Right ventricle myocardium inferior (tissue), 1 donor: ENCODE measurements around the gene LTB. TPM values are rescaled to one million over a fixed set of nuclear protein-coding genes. Genes with fewer than 3 reads are reported as not detected.
"Not testable (repeated sequence)": the region's sequence is repeated elsewhere in the genome, so short reads cannot be mapped to it uniquely, and the experiment has no call there.

Experiments
- ATAC-seq: fragments of 200-7000 bp; cut with Tn5 transposase; one replicate; pipeline ENCODE4 v1.9.1; 2020; ENCODE audit warnings: mild to moderate bottlenecking, moderate library complexity
- DNase-seq: peaks from one replicate; pipeline ENCODE4 v3.0.0; 2021; ENCODE audit errors: missing footprints
- intact Hi-C: fragments of 100-400 bp; cut with DNase I; formaldehyde crosslinking; loops from one replicate; pipeline ENCODE4 v1.11.0; 2022
- total RNA-seq: library from RNA; stranded (reverse); fragmentation: NEBNext Ultra II Directional; extraction: Animal tissue kit (Norgen Biotek cat#: 25700); gene quantifications from one replicate; pipeline ENCODE4 v1.2.1, GENCODE V29; 2021
- donor health status: DM: no; HTN: yes; CAD: no; lungs with severe emphysema.

The LTB gene
- total RNA-seq, 1 donor from 2014 or later: 1.6 TPM

DNA sequence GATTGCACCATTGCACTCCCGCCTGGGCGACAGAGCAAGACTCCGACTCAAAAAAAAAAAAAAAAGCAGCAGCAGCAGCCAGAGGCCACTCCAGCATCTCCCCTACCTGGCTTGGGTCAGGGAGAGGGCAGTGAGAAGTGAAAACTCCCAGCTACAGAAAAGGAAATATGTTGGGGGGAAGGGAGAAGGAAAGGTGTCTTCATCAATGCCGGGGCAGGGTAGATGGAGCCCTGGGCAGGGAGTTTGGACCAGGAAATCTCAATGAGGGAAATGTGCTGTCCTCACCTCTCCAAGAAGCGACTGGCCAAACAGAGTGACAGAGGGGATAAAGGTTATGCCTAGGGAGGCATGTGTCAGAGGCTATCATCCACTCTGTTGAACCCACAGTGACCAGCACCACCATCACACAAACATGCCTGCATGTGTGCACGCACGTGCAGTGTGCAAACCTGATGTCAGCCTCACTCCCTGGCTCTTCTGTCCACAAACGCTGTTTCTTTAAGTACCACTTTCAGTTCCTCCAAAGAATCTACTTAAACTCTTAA lies 31.9 kb upstream of the LTB start:
- no peak for ATAC-seq
- intact Hi-C loops: no loop called here

DNA sequence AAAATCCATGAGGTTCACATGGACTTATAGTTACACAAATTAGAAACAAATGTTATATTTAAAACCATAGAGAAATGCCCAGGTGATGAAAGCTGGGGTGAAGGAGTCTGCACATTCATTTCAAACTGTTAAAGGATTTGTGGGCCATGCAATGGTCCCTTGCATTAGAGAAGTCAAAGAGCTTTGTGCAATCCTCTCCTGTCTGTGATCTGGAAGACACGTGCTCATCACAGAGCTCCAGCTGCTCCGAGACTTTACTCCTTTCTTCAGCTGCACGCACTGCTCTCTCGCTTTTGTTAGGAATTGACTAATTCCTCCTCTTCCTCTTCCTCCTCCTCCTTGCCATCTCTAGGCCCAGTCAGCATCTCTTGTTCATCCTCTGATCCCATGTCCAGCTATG lies 28.7 kb upstream of the LTB start:
- DNase-seq (no peak), ATAC-seq (no peak)
- intact Hi-C loops: no loop called here

More for the DNA sequence above, 31.9 kb upstream of the LTB start:
- DNase-seq: peak; percentile 78

DNA sequence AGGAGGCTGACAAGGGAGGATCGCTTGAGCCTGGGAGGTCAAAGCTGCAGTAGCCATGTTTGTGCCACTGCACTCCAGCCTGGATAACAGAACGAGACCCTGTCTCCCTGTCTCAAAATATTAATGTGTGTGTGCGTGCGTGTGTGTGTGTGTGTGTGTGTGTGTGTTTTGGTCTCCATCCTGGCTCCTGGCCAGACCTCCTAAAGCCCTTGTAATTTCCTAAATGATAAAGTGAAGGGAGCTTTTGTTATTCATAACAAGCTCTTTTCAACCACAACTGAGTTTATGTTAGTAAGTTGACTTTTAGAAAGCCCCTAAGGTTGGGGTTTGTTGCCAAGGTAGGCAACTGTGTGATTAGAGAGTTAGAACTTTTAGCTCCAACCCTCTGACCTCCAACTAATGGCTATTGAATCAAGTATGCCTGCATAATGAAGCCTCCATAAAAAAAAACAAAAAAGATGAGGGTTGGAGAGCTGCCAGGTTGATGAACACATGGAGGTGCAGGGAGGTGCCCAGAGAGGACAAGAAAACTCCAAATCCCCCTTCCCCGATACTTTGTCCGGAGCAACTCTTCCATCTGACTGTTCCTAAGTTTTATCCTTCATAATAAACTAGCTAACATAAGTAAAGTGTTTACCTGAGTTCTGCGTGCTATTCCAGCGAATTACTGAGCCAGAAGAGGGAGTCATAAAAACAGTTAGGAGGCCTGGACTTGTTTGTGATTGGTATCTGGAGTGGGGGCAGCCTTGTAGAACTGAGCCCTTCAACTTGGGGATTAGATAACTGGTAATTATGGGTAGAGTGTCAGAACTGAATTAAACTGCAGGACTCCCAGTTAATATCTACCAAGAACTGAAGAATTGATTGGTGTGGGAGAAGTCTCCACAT lies 27.5 kb upstream of the LTB start:
- no peak for DNase-seq
- no peak for ATAC-seq
- intact Hi-C loops: no loop called here

DNA sequence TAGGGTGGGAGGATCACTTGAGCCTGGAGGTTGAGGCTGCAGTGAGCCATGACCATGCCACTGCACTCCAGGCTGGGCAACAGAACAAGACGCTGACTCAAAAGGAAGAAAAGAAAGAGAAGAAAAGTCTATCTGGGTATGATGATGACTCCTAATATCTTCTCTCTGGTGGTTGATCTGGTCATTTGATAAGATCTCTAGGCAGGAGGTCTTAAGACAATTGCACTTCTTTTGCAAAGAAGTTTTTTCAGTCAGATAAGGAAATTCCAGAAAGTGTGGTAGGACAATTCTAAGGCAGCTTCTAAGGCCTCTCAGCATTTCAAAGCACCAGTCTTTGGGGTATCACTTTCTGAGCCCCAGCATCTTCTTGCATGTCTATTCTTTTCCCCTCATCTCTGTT lies 25.1 kb upstream of the LTB start:
- ATAC-seq (no peak), DNase-seq (no peak)
- intact Hi-C loops: no loop called here

DNA sequence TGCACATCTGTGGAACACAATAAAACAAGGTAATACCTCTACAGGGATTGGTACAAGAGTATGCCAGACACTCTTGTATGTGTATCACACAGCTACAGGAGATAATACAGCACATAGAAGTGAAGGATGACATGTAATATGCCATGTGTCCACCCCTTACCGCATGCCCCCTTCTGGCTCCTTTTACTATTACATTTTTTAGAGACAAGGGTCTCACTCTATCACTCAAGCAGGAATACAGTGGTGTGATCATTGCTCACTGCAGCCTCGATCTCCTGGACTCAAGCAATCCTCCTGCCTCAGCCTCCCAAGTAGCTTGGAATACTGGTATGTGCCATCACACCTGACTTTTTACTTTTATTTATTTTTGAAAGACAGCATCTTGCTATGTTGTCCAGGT lies 14.8 kb upstream of the LTB start:
- ATAC-seq (peak; percentile 47), DNase-seq (no peak)
- intact Hi-C loops: loop anchor here (5.0 kb wide), 1 partner anchor 100 kb away; the partner anchor contains the start of gene MICB

DNA sequence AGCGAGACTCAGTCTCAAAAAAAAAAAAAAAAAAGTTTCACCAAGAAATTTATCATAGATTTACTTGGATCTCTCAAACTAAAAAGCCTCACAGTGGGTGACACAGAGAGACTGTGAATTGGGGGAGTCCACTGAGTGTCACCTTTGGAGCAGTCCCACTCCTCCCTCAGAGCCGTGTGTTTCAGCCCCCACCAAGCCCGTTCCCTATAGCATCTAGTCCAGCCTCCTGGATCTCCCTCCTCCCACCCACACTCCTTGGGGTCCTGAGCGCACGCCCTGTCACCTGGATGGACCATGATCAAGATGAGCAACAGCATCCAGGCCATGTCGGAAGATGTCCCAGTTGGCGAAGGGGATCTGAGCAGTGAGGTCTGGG lies 10.2 kb upstream of the LTB start:
- intact Hi-C loops: no loop called here
- no peak for DNase-seq
- ATAC-seq: no peak

DNA sequence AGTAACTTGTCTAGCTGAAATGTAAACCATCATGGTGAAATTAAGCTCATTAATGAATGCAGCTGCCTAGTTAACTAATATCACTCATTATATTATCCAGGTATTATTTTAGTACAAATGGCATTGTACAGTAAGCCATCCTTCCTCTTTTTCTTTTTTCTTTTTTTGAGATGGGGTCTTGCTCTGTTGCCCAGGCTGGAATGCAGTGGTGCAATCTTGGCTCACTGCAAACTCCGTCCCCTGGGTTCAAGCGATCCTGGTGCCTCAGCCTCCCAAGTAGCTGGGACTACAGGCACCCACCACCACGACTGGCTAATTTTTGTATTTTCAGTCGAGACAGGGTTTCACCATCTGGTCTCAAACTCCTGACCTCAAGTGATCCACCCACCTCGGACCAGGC lies 8.5 kb upstream of the LTB start:
- ATAC-seq, intact Hi-C loops, DNase-seq: not testable (repeated sequence)

DNA sequence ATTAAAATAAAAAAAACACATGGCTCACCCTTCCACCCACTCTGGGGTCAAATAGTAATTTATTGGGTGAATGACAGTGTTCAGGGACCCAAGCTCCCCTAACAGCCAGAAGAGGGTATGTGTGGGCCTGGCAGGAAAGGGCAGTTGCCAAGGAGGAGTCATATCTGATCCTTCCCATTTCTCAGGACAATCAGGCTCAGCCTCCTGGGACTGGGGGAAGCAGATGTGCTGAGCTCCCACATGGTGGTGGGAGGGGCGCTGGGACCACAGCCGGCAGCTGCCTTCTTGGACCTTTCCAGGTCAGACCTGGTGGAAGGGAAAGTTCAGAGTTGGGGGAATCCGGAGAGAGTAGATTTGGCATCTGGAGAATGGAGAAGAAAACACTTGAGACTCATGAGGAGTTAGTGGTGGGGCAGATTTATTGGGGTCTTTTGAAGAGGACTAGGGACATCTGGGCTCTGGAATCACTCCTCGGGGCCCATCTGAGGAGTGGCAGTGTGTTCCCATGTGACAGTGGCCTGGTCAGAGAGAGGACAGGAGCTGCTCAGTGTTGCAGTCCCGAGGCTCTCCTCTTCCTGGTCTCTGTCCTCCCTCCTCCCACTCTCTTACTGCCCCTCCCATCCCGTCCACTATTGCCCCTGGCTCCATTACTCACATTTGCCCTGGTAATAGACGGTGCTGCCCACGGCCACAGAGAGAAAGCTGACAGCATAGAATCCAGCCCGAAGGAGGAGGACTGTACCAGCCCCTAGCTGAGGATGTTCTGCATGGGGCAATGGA lies 6.8 kb upstream of the LTB start:
- DNase-seq (no peak), ATAC-seq (no peak)
- intact Hi-C loops: no loop called here

DNA sequence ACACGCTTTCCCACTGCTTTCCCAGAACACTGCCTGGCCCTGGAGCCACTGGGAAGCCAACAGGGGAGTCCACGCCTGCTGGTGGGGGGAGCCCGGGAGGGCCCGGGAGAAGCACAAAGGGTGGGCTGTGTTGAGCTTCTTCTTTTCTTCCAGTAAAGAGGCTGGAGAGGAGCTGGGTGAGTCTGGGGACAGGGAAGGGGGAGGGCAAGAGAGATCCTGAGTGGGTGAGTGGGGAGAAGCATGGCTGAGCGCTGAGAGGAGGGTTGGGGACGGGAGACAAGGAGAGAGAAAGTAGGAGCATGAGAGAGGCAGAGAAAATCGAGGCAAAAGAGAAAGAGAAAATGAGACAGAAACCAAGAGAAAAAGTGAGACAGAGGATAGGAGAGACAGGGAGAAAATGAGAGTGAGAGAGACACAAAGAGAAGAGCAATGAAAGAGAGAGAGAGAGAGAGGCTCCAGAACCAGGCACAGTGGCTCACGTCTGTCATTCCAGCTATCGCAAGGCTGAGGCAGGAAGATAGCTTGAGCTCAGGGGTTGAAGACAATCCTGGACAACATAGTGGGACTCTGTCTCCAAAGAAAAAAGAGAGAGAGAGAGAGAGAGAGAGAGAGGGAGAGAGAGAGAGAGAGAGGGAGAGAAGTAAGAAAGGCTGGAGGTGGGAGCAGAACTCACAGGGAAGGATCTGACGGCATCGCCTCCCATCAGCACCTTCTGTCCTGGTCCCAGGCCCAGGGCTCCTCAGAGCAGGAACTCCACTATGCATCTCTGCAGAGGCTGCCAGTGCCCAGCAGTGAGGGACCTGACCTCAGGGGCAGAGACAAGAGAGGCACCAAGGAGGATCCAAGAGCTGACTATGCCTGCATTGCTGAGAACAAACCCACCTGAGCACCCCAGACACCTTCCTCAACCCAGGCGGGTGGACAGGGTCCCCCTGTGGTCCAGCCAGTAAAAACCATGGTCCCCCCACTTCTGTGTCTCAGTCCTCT lies 5.9 kb upstream of the LTB start:
- DNase-seq (no peak), ATAC-seq (no peak)
- intact Hi-C loops: no loop called here

DNA sequence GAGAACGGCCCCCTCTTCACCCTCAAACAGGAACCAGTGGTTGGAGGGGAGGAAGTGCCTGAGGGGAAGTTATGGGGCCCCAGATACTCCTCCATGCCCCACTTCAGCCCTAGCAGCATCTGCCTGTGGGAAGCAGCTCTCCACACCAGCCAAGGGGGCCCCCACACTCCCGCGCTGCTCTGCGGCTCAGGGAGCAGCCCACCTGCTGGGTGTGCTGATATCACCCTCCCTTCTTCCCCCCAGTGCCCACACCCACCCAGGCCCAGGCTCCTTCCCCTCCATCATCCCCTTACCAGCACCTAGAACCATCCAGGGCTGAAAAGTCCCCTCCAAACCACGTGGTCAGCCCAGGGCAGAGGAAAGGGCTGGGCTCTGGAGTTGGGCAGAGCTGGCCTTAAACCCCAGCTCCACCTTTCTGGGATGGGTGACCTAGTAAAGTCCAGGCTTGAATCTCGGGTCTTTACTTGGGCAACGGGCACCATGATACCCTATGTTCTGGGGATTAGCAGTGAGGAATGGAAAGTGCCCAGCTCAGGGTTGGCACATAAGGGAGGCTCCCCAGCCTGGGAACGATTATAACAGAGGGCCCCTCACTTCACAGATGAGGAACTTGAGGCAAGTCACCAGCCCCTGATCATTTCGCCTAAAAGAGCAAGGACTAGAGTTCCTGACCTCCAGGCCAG lies 4.5 kb upstream of the LTB start:
- DNase-seq: no peak
- intact Hi-C loops: no loop called here
- ATAC-seq: peak; percentile 68

DNA sequence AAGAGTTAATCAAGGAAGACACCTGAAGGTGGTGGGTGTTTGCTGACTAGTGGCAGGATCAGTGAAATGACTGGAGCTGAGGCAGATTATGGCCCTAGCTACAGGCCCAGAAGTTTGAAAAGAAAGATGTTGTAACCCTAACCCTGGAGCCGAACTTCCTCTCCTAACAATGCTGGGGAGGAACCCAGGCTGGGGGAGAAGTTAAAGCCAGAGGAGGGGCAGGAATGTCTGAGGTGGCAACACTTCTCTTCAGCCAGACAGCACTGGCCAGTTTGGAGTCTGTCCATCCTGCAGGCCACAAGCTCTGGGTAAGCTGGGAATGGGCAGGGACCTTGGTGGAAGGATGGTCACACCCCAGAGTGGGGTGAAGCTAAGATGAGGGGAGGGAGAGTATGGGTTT lies 3.8 kb upstream of the LTB start, which contains the start of gene LST1:
LST1 (plus strand) TSS at position 270 of the 400 bp plus-strand sequence. CDS start 1,023 bp downstream, outside the sequence.
- no peak for DNase-seq
- peak; percentile 32 for ATAC-seq
- intact Hi-C loops: no loop called here

DNA sequence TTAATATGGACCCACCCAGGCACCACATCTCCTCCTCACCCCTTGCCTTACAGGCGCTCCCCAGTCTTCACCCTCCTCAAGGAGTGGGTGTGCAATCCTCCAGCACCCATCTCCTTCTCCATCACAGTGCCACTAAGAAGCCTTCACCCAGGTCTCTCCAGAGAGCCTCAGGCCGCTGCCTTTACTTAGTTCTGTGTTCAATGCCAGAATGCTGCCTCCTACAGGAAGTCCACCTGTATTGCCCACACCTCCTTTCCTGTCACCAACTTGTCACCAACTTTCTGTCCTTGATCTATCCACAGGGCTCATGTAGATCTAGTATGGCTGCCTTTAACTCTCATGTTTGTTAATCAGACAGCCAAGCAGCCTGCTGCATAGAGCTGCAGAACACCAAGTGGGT lies 3.3 kb upstream of the LTB start:
- DNase-seq: no peak
- no peak for ATAC-seq
- intact Hi-C loops: no loop called here

DNA sequence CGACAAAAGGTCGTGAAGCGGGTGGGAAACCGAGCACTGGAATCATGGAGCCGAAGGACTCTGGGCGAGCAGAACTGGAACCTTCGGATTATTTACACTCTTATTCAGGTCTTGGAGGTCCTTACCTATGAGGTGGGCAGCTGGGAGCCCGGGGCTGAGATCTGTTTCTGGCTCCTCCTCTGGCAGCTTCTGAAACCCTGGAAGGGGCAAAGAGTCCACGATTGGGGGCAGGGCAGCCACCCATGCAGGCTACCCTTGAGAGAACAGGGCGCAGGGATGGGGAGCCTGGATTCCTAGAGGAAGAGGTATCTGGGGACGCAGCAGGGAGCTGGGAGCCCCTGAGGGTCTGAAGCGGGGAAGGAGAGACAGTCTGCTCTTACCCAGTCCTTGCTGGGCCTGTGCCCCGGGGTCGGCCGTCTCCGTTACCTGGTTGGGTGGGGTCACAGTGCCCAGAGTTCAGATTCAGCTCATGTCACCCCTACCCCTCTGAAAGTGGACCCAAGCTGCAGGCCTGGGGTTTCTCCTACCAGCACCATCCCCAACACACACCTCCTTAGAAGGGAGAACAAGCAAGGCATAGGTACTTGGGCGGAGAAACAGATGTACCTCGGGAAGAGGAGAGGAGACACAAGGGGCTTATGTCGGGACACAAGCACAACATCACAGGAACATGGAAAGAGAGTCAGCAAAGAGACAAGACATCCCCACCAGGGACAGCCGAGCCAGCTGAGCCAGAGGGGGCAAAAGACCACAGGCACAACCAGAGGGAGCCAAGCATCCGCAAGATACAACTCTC lies 592 bp downstream of the LTB start:
- ATAC-seq (peak; percentile 30), DNase-seq (no peak)
- intact Hi-C loops: loop anchor here (2.0 kb wide), 3 partner anchors 17 to 35 kb away; partner anchors contain the start of genes ATP6V1G2 and NFKBIL1

DNA sequence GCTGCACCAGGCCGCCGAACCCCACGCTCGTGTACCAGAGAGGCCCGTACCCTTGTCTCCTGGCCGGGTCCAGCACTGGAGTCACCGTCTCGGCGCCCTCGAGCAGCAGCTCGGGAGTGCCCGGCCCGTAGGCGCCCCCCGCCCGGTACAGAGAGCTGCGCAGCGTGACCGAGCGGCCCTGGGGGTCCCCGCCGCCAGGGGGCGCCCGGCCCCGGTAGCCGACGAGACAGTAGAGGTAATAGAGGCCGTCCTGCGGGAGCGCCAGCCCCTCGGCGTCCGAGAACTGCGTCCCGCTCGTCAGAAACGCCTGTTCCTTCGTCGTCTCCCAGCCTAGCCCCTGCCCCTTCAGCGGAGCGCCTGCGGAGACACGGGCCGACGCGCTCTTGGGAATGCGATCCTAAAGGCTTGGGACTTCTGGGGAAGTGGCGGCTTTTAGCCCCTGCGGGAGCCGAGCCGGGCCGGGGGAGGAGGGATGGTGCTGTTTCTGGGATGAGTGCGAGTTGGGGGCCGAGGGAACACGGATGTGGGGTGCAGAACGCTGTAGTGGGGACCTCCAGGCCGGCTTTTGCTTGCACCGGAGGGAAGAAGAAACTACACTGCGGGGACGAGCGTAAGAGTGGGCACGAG lies 1.3 kb downstream of the LTB start:
- peak; percentile 98 for ATAC-seq
- intact Hi-C loops: loop anchor here (2.0 kb wide), 3 partner anchors 18 to 34 kb away; partner anchors contain the start of genes ATP6V1G2 and NFKBIL1
- DNase-seq: peak; percentile 96

DNA sequence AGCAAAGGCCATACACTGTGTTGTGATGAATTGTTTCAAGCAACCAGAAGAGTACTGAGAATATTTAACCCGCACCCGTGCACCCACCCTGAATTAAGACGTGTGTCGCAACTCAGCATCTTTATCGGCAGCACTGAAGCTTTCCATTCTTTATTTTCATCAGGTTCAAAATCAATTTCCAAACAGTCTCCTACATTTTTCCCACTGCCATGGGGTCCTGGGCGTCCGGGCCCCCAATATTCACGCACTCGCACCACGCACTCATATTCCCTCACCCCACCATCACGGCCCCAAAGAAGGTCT lies 1.8 kb downstream of the LTB start:
- ATAC-seq: no peak
- no peak for DNase-seq
- intact Hi-C loops: loop anchor here (2.0 kb wide), 3 partner anchors 18 to 34 kb away; partner anchors contain the start of genes ATP6V1G2 and NFKBIL1

DNA sequence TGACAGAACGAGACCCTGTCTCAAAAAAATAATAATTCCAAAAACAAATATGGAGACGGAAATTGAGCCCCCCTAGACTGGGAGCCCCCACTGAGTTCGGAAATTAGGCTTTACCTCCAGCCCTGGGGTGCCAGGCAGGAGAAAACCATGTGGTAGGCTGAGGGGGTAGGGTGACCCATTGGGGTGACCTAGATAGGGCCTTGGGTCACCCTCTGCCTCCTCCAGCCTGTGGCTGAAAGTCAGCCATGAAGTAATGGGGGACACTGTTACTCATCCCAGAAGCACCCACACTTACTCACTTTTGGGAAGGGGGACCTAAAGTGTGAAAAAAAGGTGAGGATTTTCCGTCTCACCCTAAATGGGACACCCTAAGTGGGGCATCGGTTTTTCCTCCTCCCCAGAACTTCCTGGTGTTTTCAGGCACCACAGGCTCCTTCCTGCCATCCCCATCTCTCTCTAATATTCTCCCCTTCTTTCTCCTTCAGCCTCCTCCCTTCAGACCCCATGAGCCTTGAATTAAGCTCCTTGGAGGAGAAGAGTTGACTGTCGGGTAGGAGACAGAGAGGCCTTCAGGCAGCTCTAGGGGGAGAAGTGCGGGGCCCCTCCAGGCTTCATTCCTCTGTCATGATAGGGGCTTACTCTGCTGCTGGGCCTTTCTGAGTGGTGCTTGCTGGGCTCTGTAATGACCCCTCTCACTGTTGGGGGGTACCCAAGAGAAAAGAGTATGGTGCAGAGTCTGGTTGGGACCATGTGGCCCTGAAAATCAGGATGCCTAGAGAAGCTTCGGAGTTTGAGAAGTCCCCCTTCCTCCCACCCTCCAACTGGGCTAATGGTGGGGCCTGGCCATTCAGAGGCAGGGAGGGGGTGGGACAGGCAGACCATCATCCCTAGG lies 2.4 kb downstream of the LTB start:
- ATAC-seq (no peak), DNase-seq (no peak)
- intact Hi-C loops: loop anchor here (2.0 kb wide), 3 partner anchors 19 to 33 kb away; partner anchors contain the start of genes ATP6V1G2 and NFKBIL1
